HG02981 (cell line): Measurements from ENCODE around the gene DENND4A.
"Not testable (repeated sequence)": the region's sequence is repeated elsewhere in the genome, so short reads cannot be mapped to it uniquely, and the experiment has no call there.

Source experiments
- ATAC-seq: cut with Tn5 transposase; IDR thresholded peaks from one replicate; pipeline ENCODE4 v1.9.1; 2021; ENCODE audit warnings: mild to moderate bottlenecking, moderate library complexity; ENCODE audit not compliant: unreplicated experiment

DENND4A gene

GRCh38 chr15:65789759-65790425 lies 2.2 kb downstream of the DENND4A start:
- no peak for ATAC-seq

- ATAC-seq, result no peak
Observed at GRCh38 chr15:65789105-65789504, 3.0 kb downstream of the DENND4A start.

- ATAC-seq, result no peak
Observed at GRCh38 chr15:65787260-65787659, 4.8 kb downstream of the DENND4A start.

GRCh38 chr15:65785151-65785550 lies 6.9 kb downstream of the DENND4A start:
- no peak for ATAC-seq

- no peak for ATAC-seq
Observed at GRCh38 chr15:65783872-65784271, 8.2 kb downstream of the DENND4A start.

GRCh38 chr15:65782096-65782495 lies 10.0 kb downstream of the DENND4A start:
- ATAC-seq, result no peak

GRCh38 chr15:65778701-65779100 lies 13.4 kb downstream of the DENND4A start:
- not testable (repeated sequence) for ATAC-seq

- ATAC-seq, result no peak
Observed at GRCh38 chr15:65778269-65778668, 13.8 kb downstream of the DENND4A start.

GRCh38 chr15:65777843-65778242 lies 14.2 kb downstream of the DENND4A start:
- ATAC-seq, result no peak

- ATAC-seq, result no peak
Observed at GRCh38 chr15:65777053-65777452, 15.0 kb downstream of the DENND4A start.

GRCh38 chr15:65773386-65774111 lies 18.5 kb downstream of the DENND4A start:
- no peak for ATAC-seq

- no peak for ATAC-seq
Observed at GRCh38 chr15:65772930-65773329, 19.2 kb downstream of the DENND4A start.

GRCh38 chr15:65771870-65772269 lies 20.2 kb downstream of the DENND4A start:
- ATAC-seq, result no peak

- ATAC-seq, result no peak
Observed at GRCh38 chr15:65769482-65769881, 22.6 kb downstream of the DENND4A start.

- ATAC-seq, result no peak
Observed at GRCh38 chr15:65767895-65768294, 24.2 kb downstream of the DENND4A start.

- no peak for ATAC-seq
Observed at GRCh38 chr15:65767264-65767595, 24.9 kb downstream of the DENND4A start.

GRCh38 chr15:65766422-65767263 lies 25.4 kb downstream of the DENND4A start:
- ATAC-seq, result no peak

- ATAC-seq, result no peak
Observed at GRCh38 chr15:65765106-65765505, 27.0 kb downstream of the DENND4A start.

- no peak for ATAC-seq
Observed at GRCh38 chr15:65762914-65763787, 28.9 kb downstream of the DENND4A start.

- no peak for ATAC-seq
Observed at GRCh38 chr15:65762399-65762798, 29.7 kb downstream of the DENND4A start.
